Retinal pigment epithelial cell (primary cell): ENCODE data around the gene GMPR.

ENCODE experiments used
- DNase-seq: peaks from one replicate; pipeline ENCODE4 v3.0.0-alpha.2; 2010; ENCODE audit warnings: low read depth
- H3K4me3 ChIP-seq: 2 replicates; pipeline ENCODE4 v1.5.1; 2011; ENCODE audit warnings: mild to moderate bottlenecking, low read length, control low read depth, moderate library complexity
- TF ChIP-seq, protein P1 (sequence below): conservative IDR thresholded peaks from 2 replicates; pipeline ENCODE4 v1.5.1; 2011; ENCODE audit warnings: low read depth, low read length, control low read depth, inconsistent platforms

The GMPR gene

GRCh38 chr6:16292432-16292831 lies 54.0 kb downstream of the GMPR start:
- no peak overlapping the region for H3K4me3 ChIP-seq
- TF ChIP-seq, protein P1, sequence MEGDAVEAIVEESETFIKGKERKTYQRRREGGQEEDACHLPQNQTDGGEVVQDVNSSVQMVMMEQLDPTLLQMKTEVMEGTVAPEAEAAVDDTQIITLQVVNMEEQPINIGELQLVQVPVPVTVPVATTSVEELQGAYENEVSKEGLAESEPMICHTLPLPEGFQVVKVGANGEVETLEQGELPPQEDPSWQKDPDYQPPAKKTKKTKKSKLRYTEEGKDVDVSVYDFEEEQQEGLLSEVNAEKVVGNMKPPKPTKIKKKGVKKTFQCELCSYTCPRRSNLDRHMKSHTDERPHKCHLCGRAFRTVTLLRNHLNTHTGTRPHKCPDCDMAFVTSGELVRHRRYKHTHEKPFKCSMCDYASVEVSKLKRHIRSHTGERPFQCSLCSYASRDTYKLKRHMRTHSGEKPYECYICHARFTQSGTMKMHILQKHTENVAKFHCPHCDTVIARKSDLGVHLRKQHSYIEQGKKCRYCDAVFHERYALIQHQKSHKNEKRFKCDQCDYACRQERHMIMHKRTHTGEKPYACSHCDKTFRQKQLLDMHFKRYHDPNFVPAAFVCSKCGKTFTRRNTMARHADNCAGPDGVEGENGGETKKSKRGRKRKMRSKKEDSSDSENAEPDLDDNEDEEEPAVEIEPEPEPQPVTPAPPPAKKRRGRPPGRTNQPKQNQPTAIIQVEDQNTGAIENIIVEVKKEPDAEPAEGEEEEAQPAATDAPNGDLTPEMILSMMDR = no peak
- no peak for DNase-seq

DNA sequence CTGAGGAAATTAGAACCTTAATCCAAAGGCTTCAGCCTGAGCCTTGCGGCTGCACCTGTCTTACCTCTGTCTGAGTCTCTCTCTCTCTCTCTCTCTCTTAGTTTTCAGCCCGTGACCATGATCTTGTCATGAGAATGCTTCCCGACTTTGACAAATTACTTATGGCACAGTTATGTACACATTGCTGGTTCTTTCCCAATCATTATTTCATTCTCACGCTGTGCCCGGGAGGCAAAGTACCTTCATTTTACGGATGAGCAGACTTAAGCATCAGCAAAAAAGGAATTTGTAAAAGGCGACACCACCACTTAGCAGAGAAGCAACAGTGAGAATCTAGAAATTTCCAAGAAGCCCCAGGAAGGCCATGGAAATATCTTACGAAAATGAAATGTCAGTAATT lies 54.6 kb downstream of the GMPR start:
- H3K4me3 ChIP-seq = no peak overlapping the region
- TF ChIP-seq, protein P1 = no peak
- DNase-seq = no peak

- TF ChIP-seq, protein P1 = no peak
- no peak overlapping the region for H3K4me3 ChIP-seq
- no peak for DNase-seq
Measured at GRCh38 chr6:16294371-16294770, 56.0 kb downstream of the GMPR start.

- TF ChIP-seq, protein P1 = no peak
- no peak for DNase-seq
- H3K4me3 ChIP-seq = no peak overlapping the region
Measured at GRCh38 chr6:16295060-16295459, 56.7 kb downstream of the GMPR start.

- TF ChIP-seq, protein P1 = no peak
- no peak for DNase-seq
- no peak overlapping the region for H3K4me3 ChIP-seq
Measured at GRCh38 chr6:16295471-16295870, 57.1 kb downstream of the GMPR start.

GRCh38 chr6:16296061-16296670 lies 57.8 kb downstream of the GMPR start:
- DNase-seq = no peak
- H3K4me3 ChIP-seq = no peak overlapping the region
- TF ChIP-seq, protein P1 = no peak

DNA sequence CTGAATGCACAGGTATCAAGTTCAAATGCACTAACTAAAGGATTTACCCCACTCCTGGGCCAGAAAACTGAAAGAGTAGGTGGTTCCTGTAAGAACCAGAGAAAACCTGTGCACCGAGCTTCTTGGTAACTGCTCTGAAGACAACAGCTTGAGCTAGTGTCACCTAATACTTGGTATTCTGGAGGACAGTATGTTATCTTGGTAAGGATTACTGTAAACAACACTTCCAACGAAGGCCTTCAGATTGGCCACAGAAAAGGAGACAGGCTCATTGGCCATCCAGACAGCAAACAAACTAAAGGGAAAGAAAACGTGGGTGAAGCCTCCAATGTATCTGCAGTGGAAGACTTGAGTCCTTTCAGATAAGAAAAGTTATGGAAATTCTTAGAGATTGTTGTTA lies 61.5 kb downstream of the GMPR start:
- DNase-seq = no peak
- H3K4me3 ChIP-seq = no peak overlapping the region
- TF ChIP-seq, protein P1 = no peak
